Measurements from ENCODE around the gene PACRG.

Gene PACRG

DNA sequence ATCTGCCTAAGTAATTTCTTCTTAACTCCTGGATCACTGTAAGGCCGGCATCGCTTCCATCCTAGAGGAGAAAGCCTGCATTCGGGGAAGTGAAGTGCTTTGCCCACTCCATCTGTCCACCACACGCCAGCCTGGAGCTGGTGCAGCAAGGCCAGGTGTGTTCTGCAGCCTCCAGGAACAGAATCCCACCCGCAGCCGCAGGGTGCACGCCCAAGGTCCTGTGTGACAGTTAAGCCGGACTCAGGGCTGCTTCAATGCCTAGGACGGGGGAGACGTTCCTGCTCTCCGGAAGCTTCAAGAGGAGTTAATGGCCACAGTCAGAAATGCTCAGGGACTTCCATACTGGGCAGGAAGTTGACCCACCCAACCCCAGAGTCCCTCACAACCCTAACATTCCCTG, 600.6 kb downstream of the PACRG start:
- no peak for ATAC-seq
- TF ChIP-seq, protein P1, sequence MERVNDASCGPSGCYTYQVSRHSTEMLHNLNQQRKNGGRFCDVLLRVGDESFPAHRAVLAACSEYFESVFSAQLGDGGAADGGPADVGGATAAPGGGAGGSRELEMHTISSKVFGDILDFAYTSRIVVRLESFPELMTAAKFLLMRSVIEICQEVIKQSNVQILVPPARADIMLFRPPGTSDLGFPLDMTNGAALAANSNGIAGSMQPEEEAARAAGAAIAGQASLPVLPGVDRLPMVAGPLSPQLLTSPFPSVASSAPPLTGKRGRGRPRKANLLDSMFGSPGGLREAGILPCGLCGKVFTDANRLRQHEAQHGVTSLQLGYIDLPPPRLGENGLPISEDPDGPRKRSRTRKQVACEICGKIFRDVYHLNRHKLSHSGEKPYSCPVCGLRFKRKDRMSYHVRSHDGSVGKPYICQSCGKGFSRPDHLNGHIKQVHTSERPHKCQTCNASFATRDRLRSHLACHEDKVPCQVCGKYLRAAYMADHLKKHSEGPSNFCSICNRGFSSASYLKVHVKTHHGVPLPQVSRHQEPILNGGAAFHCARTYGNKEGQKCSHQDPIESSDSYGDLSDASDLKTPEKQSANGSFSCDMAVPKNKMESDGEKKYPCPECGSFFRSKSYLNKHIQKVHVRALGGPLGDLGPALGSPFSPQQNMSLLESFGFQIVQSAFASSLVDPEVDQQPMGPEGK (CRISPR knock-in tag; IDR thresholded peaks at IDR 0.05; ENCODE audit: borderline replicate concordance) = no peak
- TF ChIP-seq, protein P2, sequence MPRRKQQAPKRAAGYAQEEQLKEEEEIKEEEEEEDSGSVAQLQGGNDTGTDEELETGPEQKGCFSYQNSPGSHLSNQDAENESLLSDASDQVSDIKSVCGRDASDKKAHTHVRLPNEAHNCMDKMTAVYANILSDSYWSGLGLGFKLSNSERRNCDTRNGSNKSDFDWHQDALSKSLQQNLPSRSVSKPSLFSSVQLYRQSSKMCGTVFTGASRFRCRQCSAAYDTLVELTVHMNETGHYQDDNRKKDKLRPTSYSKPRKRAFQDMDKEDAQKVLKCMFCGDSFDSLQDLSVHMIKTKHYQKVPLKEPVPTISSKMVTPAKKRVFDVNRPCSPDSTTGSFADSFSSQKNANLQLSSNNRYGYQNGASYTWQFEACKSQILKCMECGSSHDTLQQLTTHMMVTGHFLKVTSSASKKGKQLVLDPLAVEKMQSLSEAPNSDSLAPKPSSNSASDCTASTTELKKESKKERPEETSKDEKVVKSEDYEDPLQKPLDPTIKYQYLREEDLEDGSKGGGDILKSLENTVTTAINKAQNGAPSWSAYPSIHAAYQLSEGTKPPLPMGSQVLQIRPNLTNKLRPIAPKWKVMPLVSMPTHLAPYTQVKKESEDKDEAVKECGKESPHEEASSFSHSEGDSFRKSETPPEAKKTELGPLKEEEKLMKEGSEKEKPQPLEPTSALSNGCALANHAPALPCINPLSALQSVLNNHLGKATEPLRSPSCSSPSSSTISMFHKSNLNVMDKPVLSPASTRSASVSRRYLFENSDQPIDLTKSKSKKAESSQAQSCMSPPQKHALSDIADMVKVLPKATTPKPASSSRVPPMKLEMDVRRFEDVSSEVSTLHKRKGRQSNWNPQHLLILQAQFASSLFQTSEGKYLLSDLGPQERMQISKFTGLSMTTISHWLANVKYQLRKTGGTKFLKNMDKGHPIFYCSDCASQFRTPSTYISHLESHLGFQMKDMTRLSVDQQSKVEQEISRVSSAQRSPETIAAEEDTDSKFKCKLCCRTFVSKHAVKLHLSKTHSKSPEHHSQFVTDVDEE (CRISPR knock-in tag; IDR thresholded peaks at IDR 0.05) = no peak
- TF ChIP-seq ISL1 (CRISPR knock-in tag; IDR thresholded peaks at IDR 0.05) = no peak
- TF ChIP-seq SNAI2 (CRISPR knock-in tag; IDR thresholded peaks at IDR 0.05) = no peak
- no peak for TF ChIP-seq ZFP30 (CRISPR knock-in tag; IDR thresholded peaks at IDR 0.05)
- no peak for TF ChIP-seq ESRRG (CRISPR knock-in tag; IDR thresholded peaks at IDR 0.05)
- no peak for TF ChIP-seq GLIS3 (CRISPR knock-in tag; IDR thresholded peaks at IDR 0.05)
- TF ChIP-seq, protein P3, sequence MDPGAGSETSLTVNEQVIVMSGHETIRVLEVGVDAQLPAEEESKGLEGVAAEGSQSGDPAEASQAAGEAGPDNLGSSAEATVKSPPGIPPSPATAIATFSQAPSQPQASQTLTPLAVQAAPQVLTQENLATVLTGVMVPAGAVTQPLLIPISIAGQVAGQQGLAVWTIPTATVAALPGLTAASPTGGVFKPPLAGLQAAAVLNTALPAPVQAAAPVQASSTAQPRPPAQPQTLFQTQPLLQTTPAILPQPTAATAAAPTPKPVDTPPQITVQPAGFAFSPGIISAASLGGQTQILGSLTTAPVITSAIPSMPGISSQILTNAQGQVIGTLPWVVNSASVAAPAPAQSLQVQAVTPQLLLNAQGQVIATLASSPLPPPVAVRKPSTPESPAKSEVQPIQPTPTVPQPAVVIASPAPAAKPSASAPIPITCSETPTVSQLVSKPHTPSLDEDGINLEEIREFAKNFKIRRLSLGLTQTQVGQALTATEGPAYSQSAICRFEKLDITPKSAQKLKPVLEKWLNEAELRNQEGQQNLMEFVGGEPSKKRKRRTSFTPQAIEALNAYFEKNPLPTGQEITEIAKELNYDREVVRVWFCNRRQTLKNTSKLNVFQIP (CRISPR knock-in tag; IDR thresholded peaks at IDR 0.05; ENCODE audit: borderline replicate concordance, low read depth) = no peak
- TF ChIP-seq, protein P4, sequence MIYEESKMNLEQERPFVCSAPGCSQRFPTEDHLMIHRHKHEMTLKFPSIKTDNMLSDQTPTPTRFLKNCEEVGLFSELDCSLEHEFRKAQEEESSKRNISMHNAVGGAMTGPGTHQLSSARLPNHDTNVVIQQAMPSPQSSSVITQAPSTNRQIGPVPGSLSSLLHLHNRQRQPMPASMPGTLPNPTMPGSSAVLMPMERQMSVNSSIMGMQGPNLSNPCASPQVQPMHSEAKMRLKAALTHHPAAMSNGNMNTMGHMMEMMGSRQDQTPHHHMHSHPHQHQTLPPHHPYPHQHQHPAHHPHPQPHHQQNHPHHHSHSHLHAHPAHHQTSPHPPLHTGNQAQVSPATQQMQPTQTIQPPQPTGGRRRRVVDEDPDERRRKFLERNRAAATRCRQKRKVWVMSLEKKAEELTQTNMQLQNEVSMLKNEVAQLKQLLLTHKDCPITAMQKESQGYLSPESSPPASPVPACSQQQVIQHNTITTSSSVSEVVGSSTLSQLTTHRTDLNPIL (CRISPR knock-in tag; IDR thresholded peaks at IDR 0.05; ENCODE audit: low read depth) = no peak
- TF ChIP-seq, protein P5, sequence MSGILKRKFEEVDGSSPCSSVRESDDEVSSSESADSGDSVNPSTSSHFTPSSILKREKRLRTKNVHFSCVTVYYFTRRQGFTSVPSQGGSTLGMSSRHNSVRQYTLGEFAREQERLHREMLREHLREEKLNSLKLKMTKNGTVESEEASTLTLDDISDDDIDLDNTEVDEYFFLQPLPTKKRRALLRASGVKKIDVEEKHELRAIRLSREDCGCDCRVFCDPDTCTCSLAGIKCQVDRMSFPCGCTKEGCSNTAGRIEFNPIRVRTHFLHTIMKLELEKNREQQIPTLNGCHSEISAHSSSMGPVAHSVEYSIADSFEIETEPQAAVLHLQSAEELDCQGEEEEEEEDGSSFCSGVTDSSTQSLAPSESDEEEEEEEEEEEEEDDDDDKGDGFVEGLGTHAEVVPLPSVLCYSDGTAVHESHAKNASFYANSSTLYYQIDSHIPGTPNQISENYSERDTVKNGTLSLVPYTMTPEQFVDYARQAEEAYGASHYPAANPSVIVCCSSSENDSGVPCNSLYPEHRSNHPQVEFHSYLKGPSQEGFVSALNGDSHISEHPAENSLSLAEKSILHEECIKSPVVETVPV (CRISPR knock-in tag; IDR thresholded peaks at IDR 0.05) = no peak
- TF ChIP-seq ZNF70 (CRISPR knock-in tag; IDR thresholded peaks at IDR 0.05) = no peak
- no peak for TF ChIP-seq PPARA (CRISPR knock-in tag; IDR thresholded peaks at IDR 0.05; ENCODE audit: borderline replicate concordance)
- TF ChIP-seq ZC3H10 (CRISPR knock-in tag; IDR thresholded peaks at IDR 0.05) = no peak
- no peak for TF ChIP-seq RARB (CRISPR knock-in tag; IDR thresholded peaks at IDR 0.05)
- no peak for TF ChIP-seq CSDC2 (CRISPR knock-in tag; IDR thresholded peaks at IDR 0.05)

DNA sequence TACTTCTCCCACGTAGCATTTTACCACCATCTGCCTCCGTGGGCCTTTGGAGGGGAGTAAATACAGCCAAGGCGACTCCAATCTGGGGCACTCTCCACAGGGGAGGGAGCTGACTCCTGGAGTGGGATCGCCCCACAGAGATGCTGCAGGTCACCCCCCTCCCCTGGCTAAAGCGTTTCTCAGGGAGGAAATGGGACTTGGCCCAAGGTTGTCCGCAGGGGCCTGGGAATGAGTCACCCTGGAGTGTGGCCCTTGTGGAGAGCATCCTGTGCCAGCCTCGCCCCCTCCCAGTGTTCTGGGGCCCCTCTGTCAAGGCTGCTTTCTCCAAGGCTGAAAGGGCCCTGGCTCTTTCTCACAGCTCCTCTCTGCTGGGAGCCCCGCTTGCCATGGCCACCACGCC, 602.2 kb downstream of the PACRG start:
- ATAC-seq = no peak
- TF ChIP-seq CSDC2 (CRISPR knock-in tag; IDR thresholded peaks at IDR 0.05) = no peak
- no peak for TF ChIP-seq ESRRG (CRISPR knock-in tag; IDR thresholded peaks at IDR 0.05)
- TF ChIP-seq, protein P4 (CRISPR knock-in tag; IDR thresholded peaks at IDR 0.05; ENCODE audit: low read depth) = no peak
- no peak for TF ChIP-seq ZFP3 (CRISPR knock-in tag; IDR thresholded peaks at IDR 0.05)
- TF ChIP-seq TOX (CRISPR knock-in tag; IDR thresholded peaks at IDR 0.05; ENCODE audit: borderline replicate concordance) = no peak
- TF ChIP-seq BACH2 (CRISPR knock-in tag; IDR thresholded peaks at IDR 0.05; ENCODE audit: borderline replicate concordance) = no peak
- TF ChIP-seq SNAI2 (CRISPR knock-in tag; IDR thresholded peaks at IDR 0.05) = no peak
- TF ChIP-seq, protein P1 (CRISPR knock-in tag; IDR thresholded peaks at IDR 0.05; ENCODE audit: borderline replicate concordance) = no peak
- no peak for TF ChIP-seq ZNF8 (CRISPR knock-in tag; IDR thresholded peaks at IDR 0.05)
- TF ChIP-seq, protein P3 (CRISPR knock-in tag; IDR thresholded peaks at IDR 0.05; ENCODE audit: borderline replicate concordance, low read depth) = no peak
- TF ChIP-seq GLIS3 (CRISPR knock-in tag; IDR thresholded peaks at IDR 0.05) = no peak
- no peak for TF ChIP-seq ISL1 (CRISPR knock-in tag; IDR thresholded peaks at IDR 0.05)
- TF ChIP-seq ZNF565 (CRISPR knock-in tag; conservative IDR thresholded peaks at IDR 0.05; ENCODE audit: low read depth) = no peak
- no peak for TF ChIP-seq RARB (CRISPR knock-in tag; IDR thresholded peaks at IDR 0.05)
- TF ChIP-seq, protein P5 (CRISPR knock-in tag; IDR thresholded peaks at IDR 0.05) = no peak
